ENCODE measurements around the gene PTK6. TPM values are rescaled to one million over a fixed set of nuclear protein-coding genes. Genes with fewer than 3 reads are reported as not detected.

Gene PTK6
- total RNA-seq, 2 donors from 2014 or later: 0.22 TPM; not detected in 1

- Mint-ChIP-seq H3K4me1 (no peaks in the 10 kb centered on the region), H3K9me3 (no peaks in the 10 kb centered on the region), H3K4me3 (no peak overlapping the region), H3K27ac (no peak overlapping the region), H3K36me3 (ENCODE audit: low read depth) (peaks cover 12% of the 10 kb centered on the region), H3K27me3 (ENCODE audit: insufficient read depth) (no peaks in the 10 kb centered on the region)
- DNase-seq: no peak
- Histone ChIP-seq H3K4me3 (ENCODE audit: low read length) (no peak overlapping the region), H3K36me3 (ENCODE audit: control insufficient read depth, insufficient read depth, low read length) (peaks cover 7% of the 10 kb centered on the region), H3K4me1 (ENCODE audit: control insufficient read depth, insufficient read depth, low read length) (no peaks in the 10 kb centered on the region), H3K27ac (ENCODE audit: low read depth, low read length) (no peak overlapping the region), H3K9me3 (ENCODE audit: control insufficient read depth, low read length) (no peaks in the 10 kb centered on the region), H3K27me3 (ENCODE audit: control insufficient read depth, insufficient read depth, low read length, poor library complexity, severe bottlenecking) (no peaks in the 10 kb centered on the region), H3K9ac (ENCODE audit: extremely low read depth, low read length, poor library complexity, severe bottlenecking) (no peak overlapping the region)
- no peak for TF ChIP-seq CTCF (conservative IDR thresholded peaks at IDR 0.05)
- WGBS, 2 experiments (ENCODE audit: insufficient coverage in 1 of 2, insufficient read length in 1 of 2): 96 to 98% methylated on average over 8 to 14 of the region's 14 CpGs
These were observed 21.8 kb upstream of the PTK6 start for GRCh38 chr20:63558804-63559484.

- no peaks in the 10 kb centered on the region for H3K4me1 ChIP-seq (ENCODE audit: control insufficient read depth, insufficient read depth, low read length)
- H3K36me3 ChIP-seq (ENCODE audit: control insufficient read depth, insufficient read depth, low read length): peaks cover 7% of the 10 kb centered on the region
- H3K9ac ChIP-seq (ENCODE audit: extremely low read depth, low read length, poor library complexity, severe bottlenecking): no peak overlapping the region
- no peaks in the 10 kb centered on the region for H3K27me3 ChIP-seq (ENCODE audit: control insufficient read depth, insufficient read depth, low read length, poor library complexity, severe bottlenecking)
- Mint-ChIP-seq H3K4me1 (no peaks in the 10 kb centered on the region), H3K36me3 (ENCODE audit: low read depth) (peaks cover 12% of the 10 kb centered on the region), H3K27me3 (ENCODE audit: insufficient read depth) (no peaks in the 10 kb centered on the region), H3K4me3 (no peak overlapping the region), H3K27ac (no peak overlapping the region), H3K9me3 (no peaks in the 10 kb centered on the region)
- H3K27ac ChIP-seq (ENCODE audit: low read depth, low read length): no peak overlapping the region
- 93 to 96% methylated on average over 10 to 19 of the region's 19 CpGs for WGBS, 2 experiments (ENCODE audit: insufficient coverage in 1 of 2, insufficient read length in 1 of 2)
- no peaks in the 10 kb centered on the region for H3K9me3 ChIP-seq (ENCODE audit: control insufficient read depth, low read length)
- H3K4me3 ChIP-seq (ENCODE audit: low read length): no peak overlapping the region
- DNase-seq: no peak
- no peak for TF ChIP-seq CTCF (conservative IDR thresholded peaks at IDR 0.05)
These were observed 20.3 kb upstream of the PTK6 start for GRCh38 chr20:63557481-63557891.

GRCh38 chr20:63556873-63557478, 19.8 kb upstream of the PTK6 start:
- Mint-ChIP-seq H3K27me3 (ENCODE audit: insufficient read depth) (no peaks in the 10 kb centered on the region), H3K9me3 (no peaks in the 10 kb centered on the region), H3K4me1 (no peaks in the 10 kb centered on the region), H3K27ac (no peak overlapping the region), H3K36me3 (ENCODE audit: low read depth) (peaks cover 12% of the 10 kb centered on the region), H3K4me3 (no peak overlapping the region)
- peaks cover 7% of the 10 kb centered on the region for H3K36me3 ChIP-seq (ENCODE audit: control insufficient read depth, insufficient read depth, low read length)
- H3K27me3 ChIP-seq (ENCODE audit: control insufficient read depth, insufficient read depth, low read length, poor library complexity, severe bottlenecking): no peaks in the 10 kb centered on the region
- no peak overlapping the region for H3K4me3 ChIP-seq (ENCODE audit: low read length)
- WGBS, 2 experiments (ENCODE audit: insufficient coverage in 1 of 2, insufficient read length in 1 of 2): 71 to 78% methylated on average over 10 to 23 of the region's 23 CpGs
- no peak overlapping the region for H3K9ac ChIP-seq (ENCODE audit: extremely low read depth, low read length, poor library complexity, severe bottlenecking)
- no peak for TF ChIP-seq CTCF (conservative IDR thresholded peaks at IDR 0.05)
- H3K27ac ChIP-seq (ENCODE audit: low read depth, low read length): no peak overlapping the region
- H3K4me1 ChIP-seq (ENCODE audit: control insufficient read depth, insufficient read depth, low read length): no peaks in the 10 kb centered on the region
- DNase-seq: no peak
- no peaks in the 10 kb centered on the region for H3K9me3 ChIP-seq (ENCODE audit: control insufficient read depth, low read length)

Data from endodermal cell (in vitro differentiated cells).